Keratinocyte (primary cell): ENCODE measurements around the gene PLXNB1. TPM values are rescaled to one million over a fixed set of nuclear protein-coding genes. Genes with fewer than 3 reads are reported as not detected.

ENCODE experiments used
- DNase-seq: peaks from one replicate; pipeline ENCODE4 v3.0.0-alpha.2; 2011; ENCODE audit warnings: low read depth, missing footprints, low spot score
- FAIRE-seq: peaks from 2 replicates; lab custom pipeline; 2011; peaks lifted over from hg19 to GRCh38; lab: Jason Lieb, UNC
- H2AFZ ChIP-seq: 2 replicates; pipeline ENCODE4 v1.6.0; 2012; ENCODE audit warnings: low read length, control low read depth, inconsistent platforms; ENCODE audit not compliant: control insufficient read depth
- H3K27ac ChIP-seq: 2 replicates; pipeline ENCODE4 v1.5.1; 2011; ENCODE audit warnings: low read length; ENCODE audit not compliant: control insufficient read depth, insufficient read depth
- H3K27me3 ChIP-seq: 3 replicates; pipeline ENCODE4 v1.6.0; 2011; ENCODE audit warnings: low read length; ENCODE audit not compliant: control insufficient read depth, insufficient read depth; ENCODE audit errors: extremely low read depth
- H3K36me3 ChIP-seq, 2 experiments: 2 replicates in 1 of 2; 3 replicates in 1 of 2; pipeline ENCODE4 v1.5.1; 2011; ENCODE audit warnings: low read length in 2 of 2, mild to moderate bottlenecking in 1 of 2; ENCODE audit not compliant: control insufficient read depth in 2 of 2, insufficient read depth in 2 of 2; ENCODE audit errors: extremely low read depth in 1 of 2
- H3K4me1 ChIP-seq: 3 replicates; pipeline ENCODE4 v1.5.1; 2011; ENCODE audit warnings: low read length; ENCODE audit not compliant: control insufficient read depth, insufficient read depth; ENCODE audit errors: extremely low read depth
- H3K4me2 ChIP-seq: 3 replicates; pipeline ENCODE4 v1.6.0; 2011; ENCODE audit warnings: low read depth, low read length; ENCODE audit not compliant: control insufficient read depth, insufficient read depth; ENCODE audit errors: extremely low read depth
- H3K4me3 ChIP-seq, 3 experiments: fragments of 200-600 bp in 1 of 3; sonication (generic) in 1 of 3; 2 replicates in 2 of 3; 3 replicates in 1 of 3; pipeline ENCODE4 v1.5.1; 2011 to 2016; ENCODE audit warnings: low read length in 3 of 3, mild to moderate bottlenecking in 3 of 3, control low read depth in 2 of 3, inconsistent platforms in 1 of 3, low read depth in 1 of 3, mixed read lengths in 1 of 3, mixed run types in 1 of 3, moderate library complexity in 1 of 3; ENCODE audit not compliant: control insufficient read depth in 2 of 3, insufficient read depth in 2 of 3; ENCODE audit errors: extremely low read depth in 1 of 3
- H3K79me2 ChIP-seq: 2 replicates; pipeline ENCODE4 v1.6.0; 2012; ENCODE audit warnings: low read length; ENCODE audit not compliant: control insufficient read depth, insufficient read depth
- H3K9ac ChIP-seq: 3 replicates; pipeline ENCODE4 v1.6.0; 2011; ENCODE audit warnings: low read length; ENCODE audit not compliant: control insufficient read depth, insufficient read depth; ENCODE audit errors: extremely low read depth
- H3K9me1 ChIP-seq: 3 replicates; pipeline ENCODE4 v1.6.0; 2011; ENCODE audit warnings: low read length; ENCODE audit not compliant: control insufficient read depth, insufficient read depth; ENCODE audit errors: extremely low read depth
- H3K9me3 ChIP-seq: 2 replicates; pipeline ENCODE4 v1.5.1; 2012; ENCODE audit warnings: low read depth, low read length; ENCODE audit not compliant: control insufficient read depth
- H4K20me1 ChIP-seq: 3 replicates; pipeline ENCODE4 v1.6.0; 2011; ENCODE audit warnings: low read length; ENCODE audit not compliant: control insufficient read depth, insufficient read depth; ENCODE audit errors: extremely low read depth
- CTCF ChIP-seq, 3 experiments: IDR thresholded peaks in 1 of 3; conservative IDR thresholded peaks in 1 of 3; optimal IDR thresholded peaks in 1 of 3; 2 replicates in 2 of 3; 3 replicates in 1 of 3; pipeline versions ENCODE3 to v1.5.1; 2011; ENCODE audit warnings: low read length in 3 of 3, mild to moderate bottlenecking in 3 of 3, moderate library complexity in 2 of 3, control low read depth in 1 of 3, inconsistent platforms in 1 of 3; ENCODE audit not compliant: insufficient read depth in 2 of 3; ENCODE audit errors: extremely low read depth in 1 of 3
- EZH2 ChIP-seq: IDR thresholded peaks from one replicate; pipeline ENCODE4 v1.6.1; 2012; ENCODE audit warnings: inconsistent platforms, mild to moderate bottlenecking, low read length, moderate library complexity
- dilution Hi-C: fragments of 300-500 bp; cut with MboI; formaldehyde crosslinking; loops from one replicate; pipeline ENCODE4 v1.7.0; 2020; ENCODE audit warnings: low sequenced_read_pairs; ENCODE audit not compliant: extremely low pct_ligation_motif_present
- polyA plus RNA-seq, 5 experiments: library from polyadenylated mRNA; depleted of rRNA in 3 of 5; stranded (reverse) in 3 of 5; stranded (forward) in 1 of 5; unstranded in 1 of 5; fragments of >200 nt; gene quantifications; 1 replicate in 1 of 5; 2 replicates in 3 of 5; 3 replicates in 1 of 5; pipeline versions ENCODE4 v1.2.1 to v1.2.3, GENCODE V29; 2011 to 2012; ENCODE audit warnings: missing spikeins in 2 of 5, low read depth in 1 of 5, low replicate concordance in 1 of 5

The PLXNB1 gene
- polyA plus RNA-seq, 1 donor (not counting 4 experiments of a cell fraction or from before 2014, with no cell fraction given) = 83.0 TPM

DNA sequence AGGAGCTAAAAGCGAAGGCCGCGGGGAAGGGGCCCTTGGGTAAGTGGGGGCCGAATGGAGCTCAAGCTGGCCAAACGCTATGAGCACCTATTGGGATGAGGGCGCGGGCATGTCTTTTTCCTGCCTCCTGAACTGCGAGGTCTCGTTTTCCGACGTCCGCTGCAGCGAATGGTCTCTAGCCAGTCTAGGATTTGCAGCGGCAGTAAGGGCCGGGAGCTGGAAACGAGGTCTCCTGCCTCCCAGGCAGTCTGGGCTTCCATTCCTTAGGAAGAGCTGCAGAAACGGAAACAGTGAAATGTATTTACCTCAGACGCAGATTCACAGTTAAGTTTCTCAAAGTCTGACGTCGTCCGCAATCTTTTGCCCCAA lies 10.7 kb upstream of the PLXNB1 start:
- Histone ChIP-seq H3K4me2 (peak overlapping the region; percentile 86), H3K9me1 (peaks cover 3% of the 10 kb centered on the region), H3K9ac (peak overlapping the region; percentile 92), H3K36me3 (peaks cover 6 to 10% of the 10 kb centered on the region in 2 experiments), H4K20me1 (peaks cover 4% of the 10 kb centered on the region), H3K9me3 (no peaks in the 10 kb centered on the region), H3K27ac (peak overlapping the region; percentile 88), H3K4me3 (peak overlapping the region; percentile 65 to 99 (median 98)), H3K4me1 (peaks cover 18% of the 10 kb centered on the region), H3K79me2 (peaks cover 38% of the 10 kb centered on the region), H3K27me3 (no peaks in the 10 kb centered on the region), H2AFZ (peak overlapping the region; percentile 10)
- TF ChIP-seq CTCF (optimal IDR thresholded peaks at IDR 0.05 in 1 of 3, IDR thresholded peaks at IDR 0.05 in 1 of 3, conservative IDR thresholded peaks at IDR 0.05 in 1 of 3; ENCODE audit: extremely low read depth in 1 of 3, insufficient read depth in 2 of 3, low read length in 3 of 3) = no peak
- DNase-seq (no peak), FAIRE-seq (peak; percentile 9)
- dilution Hi-C loops = loop anchor here (25.0 kb wide), 1 partner anchor 178 kb away; no protein-coding TSS in a partner anchor

DNA sequence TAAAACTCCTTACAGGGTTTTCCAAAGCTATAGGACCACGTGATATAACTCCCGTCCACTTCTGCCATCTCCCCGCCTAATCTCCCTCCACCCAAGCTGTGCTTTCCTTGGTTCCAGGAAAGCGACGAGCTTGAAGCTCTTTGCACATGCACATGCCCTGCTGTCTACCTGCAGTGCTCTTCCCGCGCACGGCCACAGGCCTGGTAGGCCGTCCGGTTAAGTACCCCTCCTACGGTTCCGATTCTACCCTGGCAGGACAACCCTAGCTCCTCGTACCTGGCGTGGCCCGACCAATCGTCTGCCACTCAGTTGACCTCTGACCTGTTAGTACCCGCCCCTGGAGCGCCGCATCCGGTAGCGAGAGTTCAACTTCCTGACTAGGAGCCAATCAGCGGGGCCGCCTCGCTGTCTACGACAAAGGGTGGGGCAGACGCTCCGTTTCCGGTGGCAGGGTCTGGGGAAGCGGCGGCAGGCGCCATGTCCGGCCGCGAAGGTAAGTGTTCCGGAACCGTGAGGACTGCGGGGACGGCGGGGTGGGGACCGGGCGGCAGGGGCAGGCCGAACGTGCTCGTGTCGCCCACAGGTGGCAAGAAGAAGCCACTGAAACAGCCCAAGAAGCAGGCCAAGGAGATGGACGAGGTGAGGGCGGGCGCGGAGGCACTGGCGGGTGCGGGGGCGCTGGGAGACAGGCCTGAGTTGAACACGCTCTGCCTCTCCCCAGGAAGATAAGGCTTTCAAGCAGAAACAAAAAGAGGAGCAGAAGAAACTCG lies 10.1 kb upstream of the PLXNB1 start, which contains the start of the genes CCDC51 and TMA7:
CCDC51 (minus strand) TSS at position 300 of the 770 bp plus-strand sequence. CDS start 4,991 bp downstream, outside the sequence.
TMA7 (plus strand) TSS at position 438 of the 770 bp plus-strand sequence; CDS start at position 478, 40 bp downstream.
- dilution Hi-C loops = loop anchor here (25.0 kb wide), 1 partner anchor 178 kb away; no protein-coding TSS in a partner anchor
- Histone ChIP-seq H3K4me3 (peak within 1 kb of the TSS; percentile 65 to 99 (median 98)), H2AFZ (peak within 1 kb of the TSS; percentile 99), H3K36me3 (peaks cover 6 to 10% of the 10 kb centered on the region in 2 experiments), H3K4me1 (peaks cover 22% of the 10 kb centered on the region), H4K20me1 (peaks cover 4% of the 10 kb centered on the region), H3K79me2 (peaks cover 38% of the 10 kb centered on the region), H3K9me3 (no peaks in the 10 kb centered on the region), H3K9me1 (peaks cover 3% of the 10 kb centered on the region), H3K27ac (peak within 1 kb of the TSS; percentile 88), H3K4me2 (peak within 1 kb of the TSS; percentile 90), H3K27me3 (no peaks in the 10 kb centered on the region), H3K9ac (peak within 1 kb of the TSS; percentile 92)
- DNase-seq (peak; percentile 94), FAIRE-seq (peak; percentile 97)
- TF ChIP-seq EZH2 = no peak
- TF ChIP-seq CTCF (optimal IDR thresholded peaks at IDR 0.05 in 1 of 3, IDR thresholded peaks at IDR 0.05 in 1 of 3, conservative IDR thresholded peaks at IDR 0.05 in 1 of 3; ENCODE audit: extremely low read depth in 1 of 3, insufficient read depth in 2 of 3, low read length in 3 of 3) = no peak
